ENCODE measurements around the gene ACE.

The ACE gene

GRCh38 chr17:63512896-63513644 is 36.2 kb downstream of the ACE start:
- Histone ChIP-seq H3K27ac (ENCODE audit: low read depth, low read length) (no peak overlapping the region), H3K4me1 (ENCODE audit: control insufficient read depth in 1 of 2, insufficient read depth in 2 of 2, low read length in 2 of 2) (peaks cover 2 to 14% of the 10 kb centered on the region in 2 donors), H3K36me3 (ENCODE audit: control insufficient read depth in 1 of 2, insufficient read depth in 2 of 2, low read length in 2 of 2) (no peaks in the 10 kb centered on the region), H3K27me3 (ENCODE audit: control insufficient read depth in 1 of 2, insufficient read depth in 2 of 2, low read length in 2 of 2) (no peaks in the 10 kb centered on the region), H3K9ac (ENCODE audit: low read depth in 1 of 2, low read length in 2 of 2) (no peak overlapping the region), H3K9me3 (ENCODE audit: control insufficient read depth in 1 of 2, low read length in 2 of 2) (no peaks in the 10 kb centered on the region), H3K4me3 (ENCODE audit: low read depth in 1 of 2, low read length in 2 of 2) (no peak overlapping the region)

DNA sequence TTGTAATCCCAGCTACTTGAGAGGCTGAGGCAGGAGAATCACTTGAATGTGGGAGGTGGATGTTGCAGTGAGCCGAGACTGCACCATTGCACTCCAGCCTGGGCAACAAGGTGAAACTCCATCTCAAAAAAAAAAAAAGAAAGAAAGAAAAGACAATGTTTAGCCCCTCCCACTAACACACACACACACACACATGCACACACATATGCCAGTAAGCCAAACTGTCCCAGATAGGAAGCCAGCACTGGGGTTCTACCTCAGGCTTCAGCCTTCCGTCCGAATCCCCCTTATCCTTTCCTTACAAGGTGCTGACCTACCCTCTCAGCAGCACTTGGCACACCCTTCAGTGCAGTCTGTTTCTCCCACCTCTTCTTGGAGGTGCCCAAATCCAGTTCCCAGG is 37.6 kb downstream of the ACE start:
- H3K27ac ChIP-seq (ENCODE audit: low read depth, low read length): no peak overlapping the region
- no peaks in the 10 kb centered on the region for H3K27me3 ChIP-seq (ENCODE audit: control insufficient read depth in 1 of 2, insufficient read depth in 2 of 2, low read length in 2 of 2)
- H3K36me3 ChIP-seq (ENCODE audit: control insufficient read depth in 1 of 2, insufficient read depth in 2 of 2, low read length in 2 of 2): no peaks in the 10 kb centered on the region
- H3K4me3 ChIP-seq (ENCODE audit: low read depth in 1 of 2, low read length in 2 of 2): no peak overlapping the region
- H3K4me1 ChIP-seq (ENCODE audit: control insufficient read depth in 1 of 2, insufficient read depth in 2 of 2, low read length in 2 of 2): peaks cover 13 to 17% of the 10 kb centered on the region in 2 donors
- H3K9me3 ChIP-seq (ENCODE audit: control insufficient read depth in 1 of 2, low read length in 2 of 2): no peaks in the 10 kb centered on the region
- no peak overlapping the region for H3K9ac ChIP-seq (ENCODE audit: low read depth in 1 of 2, low read length in 2 of 2)

DNA sequence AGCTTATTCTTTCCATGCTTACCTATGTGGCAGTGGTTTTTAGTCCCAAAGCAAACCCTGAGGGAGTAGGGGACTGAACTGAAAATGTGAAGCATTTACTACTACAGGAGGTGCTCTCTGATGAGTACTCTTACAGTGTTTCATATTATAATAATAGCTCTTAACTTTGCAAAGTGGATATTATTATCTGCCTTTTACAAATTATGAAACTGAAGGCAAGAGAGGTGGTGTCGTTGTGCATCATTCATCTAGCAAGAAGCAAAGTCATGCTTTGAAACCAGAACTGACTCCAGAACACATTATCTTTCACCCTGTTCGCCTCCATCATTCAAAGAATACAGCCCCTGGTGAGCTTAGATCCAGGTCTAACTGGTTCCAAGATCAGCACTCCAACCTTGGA is 38.1 kb downstream of the ACE start:
- no peak overlapping the region for H3K27ac ChIP-seq (ENCODE audit: low read depth, low read length)
- H3K27me3 ChIP-seq (ENCODE audit: control insufficient read depth in 1 of 2, insufficient read depth in 2 of 2, low read length in 2 of 2): no peaks in the 10 kb centered on the region
- H3K4me3 ChIP-seq (ENCODE audit: low read depth in 1 of 2, low read length in 2 of 2): no peak overlapping the region
- no peaks in the 10 kb centered on the region for H3K9me3 ChIP-seq (ENCODE audit: control insufficient read depth in 1 of 2, low read length in 2 of 2)
- H3K4me1 ChIP-seq (ENCODE audit: control insufficient read depth in 1 of 2, insufficient read depth in 2 of 2, low read length in 2 of 2): peaks cover 18 to 22% of the 10 kb centered on the region in 2 donors
- no peaks in the 10 kb centered on the region for H3K36me3 ChIP-seq (ENCODE audit: control insufficient read depth in 1 of 2, insufficient read depth in 2 of 2, low read length in 2 of 2)
- no peak overlapping the region for H3K9ac ChIP-seq (ENCODE audit: low read depth in 1 of 2, low read length in 2 of 2)

- Histone ChIP-seq H3K27ac (ENCODE audit: low read depth, low read length) (no peak overlapping the region), H3K9me3 (ENCODE audit: control insufficient read depth in 1 of 2, low read length in 2 of 2) (no peaks in the 10 kb centered on the region), H3K36me3 (ENCODE audit: control insufficient read depth in 1 of 2, insufficient read depth in 2 of 2, low read length in 2 of 2) (no peaks in the 10 kb centered on the region), H3K27me3 (ENCODE audit: control insufficient read depth in 1 of 2, insufficient read depth in 2 of 2, low read length in 2 of 2) (no peaks in the 10 kb centered on the region), H3K4me3 (ENCODE audit: low read depth in 1 of 2, low read length in 2 of 2) (no peak overlapping the region), H3K4me1 (ENCODE audit: control insufficient read depth in 1 of 2, insufficient read depth in 2 of 2, low read length in 2 of 2) (peaks cover 22 to 26% of the 10 kb centered on the region in 2 donors), H3K9ac (ENCODE audit: low read depth in 1 of 2, low read length in 2 of 2) (no peak overlapping the region)
Observed at GRCh38 chr17:63515426-63515825, 38.6 kb downstream of the ACE start.

- Histone ChIP-seq H3K9ac (ENCODE audit: low read depth in 1 of 2, low read length in 2 of 2) (no peak overlapping the region), H3K4me1 (ENCODE audit: control insufficient read depth in 1 of 2, insufficient read depth in 2 of 2, low read length in 2 of 2) (peaks cover 33 to 39% of the 10 kb centered on the region in 2 donors), H3K27ac (ENCODE audit: low read depth, low read length) (no peak overlapping the region), H3K27me3 (ENCODE audit: control insufficient read depth in 1 of 2, insufficient read depth in 2 of 2, low read length in 2 of 2) (no peaks in the 10 kb centered on the region), H3K4me3 (ENCODE audit: low read depth in 1 of 2, low read length in 2 of 2) (no peak overlapping the region), H3K9me3 (ENCODE audit: control insufficient read depth in 1 of 2, low read length in 2 of 2) (no peaks in the 10 kb centered on the region), H3K36me3 (ENCODE audit: control insufficient read depth in 1 of 2, insufficient read depth in 2 of 2, low read length in 2 of 2) (no peaks in the 10 kb centered on the region)
Observed at GRCh38 chr17:63516910-63517824, 40.3 kb downstream of the ACE start.

DNA sequence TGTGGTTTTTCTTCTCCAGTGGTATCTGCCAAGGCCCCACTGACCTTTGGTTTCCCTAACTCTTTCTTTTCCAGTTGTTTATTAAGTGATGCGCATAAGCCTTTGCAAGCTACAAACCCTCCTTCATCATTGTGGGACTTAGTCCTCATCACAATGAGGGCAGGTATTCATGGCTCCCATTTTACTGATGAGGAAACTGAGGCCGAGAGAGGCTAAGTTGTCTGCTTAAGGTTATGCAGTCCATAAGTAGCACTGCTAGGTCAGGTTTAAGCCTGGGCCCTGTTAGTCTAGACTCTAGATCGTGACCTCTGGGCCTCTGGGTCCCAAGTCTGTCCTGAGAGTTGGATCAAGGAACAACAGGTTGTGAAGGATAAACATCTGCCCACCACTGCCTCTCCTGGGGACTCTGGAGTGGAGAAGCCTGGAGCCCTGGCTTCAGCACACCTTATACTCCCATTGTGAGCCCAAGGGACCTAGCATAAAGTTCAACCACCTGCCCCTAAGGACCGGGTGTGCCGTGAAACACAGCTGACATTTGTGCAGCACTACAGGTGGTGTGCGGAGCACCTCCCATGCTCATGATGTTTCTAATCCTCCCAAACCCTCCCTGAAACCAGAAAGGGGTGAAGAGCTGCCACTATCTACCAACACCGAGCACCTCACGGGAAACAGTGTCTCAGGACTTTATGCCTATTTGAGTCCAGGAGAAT is 41.1 kb downstream of the ACE start:
- Histone ChIP-seq H3K9me3 (ENCODE audit: control insufficient read depth in 1 of 2, low read length in 2 of 2) (no peaks in the 10 kb centered on the region), H3K36me3 (ENCODE audit: control insufficient read depth in 1 of 2, insufficient read depth in 2 of 2, low read length in 2 of 2) (no peaks in the 10 kb centered on the region), H3K27me3 (ENCODE audit: control insufficient read depth in 1 of 2, insufficient read depth in 2 of 2, low read length in 2 of 2) (no peaks in the 10 kb centered on the region), H3K27ac (ENCODE audit: low read depth, low read length) (no peak overlapping the region), H3K9ac (ENCODE audit: low read depth in 1 of 2, low read length in 2 of 2) (no peak overlapping the region), H3K4me3 (ENCODE audit: low read depth in 1 of 2, low read length in 2 of 2) (no peak overlapping the region), H3K4me1 (ENCODE audit: control insufficient read depth in 1 of 2, insufficient read depth in 2 of 2, low read length in 2 of 2) (peaks cover 34 to 35% of the 10 kb centered on the region in 2 donors)

DNA sequence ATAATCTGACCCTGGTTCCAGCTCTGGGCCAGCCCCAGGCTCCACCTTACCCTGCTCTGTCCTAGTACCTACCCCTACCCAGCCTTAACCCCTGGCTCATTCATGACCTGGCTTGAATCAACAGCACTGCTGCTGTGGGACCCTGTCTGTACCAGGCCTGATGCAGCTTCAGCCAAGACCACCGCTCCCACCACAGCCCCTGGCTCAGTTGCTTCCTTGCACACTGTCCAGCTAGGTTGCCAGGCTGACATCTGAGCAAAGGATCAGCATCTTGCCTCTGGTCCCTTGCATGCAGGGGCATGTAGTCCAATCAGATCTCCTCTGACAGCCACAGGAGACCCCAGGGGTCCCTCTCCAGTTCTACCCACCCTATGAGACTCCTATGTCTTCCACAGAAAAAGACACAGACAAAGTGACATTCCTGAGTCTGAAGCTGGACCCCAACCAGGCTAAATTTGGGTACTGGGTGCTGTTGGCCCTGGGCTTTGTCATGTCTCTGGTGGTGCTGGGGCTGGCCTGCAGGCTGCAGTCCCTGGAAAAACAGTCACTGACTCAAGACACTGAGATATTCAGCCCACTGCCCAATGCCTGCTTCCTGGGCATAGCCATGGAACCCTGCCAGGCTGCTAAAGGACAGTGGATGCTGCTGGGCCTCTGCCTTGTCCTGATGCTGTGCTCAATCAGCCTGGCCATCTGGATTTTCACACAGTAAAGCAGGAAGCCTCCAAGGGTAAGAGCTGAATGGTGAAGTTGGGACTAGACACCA is 42.4 kb downstream of the ACE start:
- no peaks in the 10 kb centered on the region for H3K9me3 ChIP-seq (ENCODE audit: control insufficient read depth in 1 of 2, low read length in 2 of 2)
- H3K36me3 ChIP-seq (ENCODE audit: control insufficient read depth in 1 of 2, insufficient read depth in 2 of 2, low read length in 2 of 2): no peaks in the 10 kb centered on the region
- H3K4me3 ChIP-seq (ENCODE audit: low read depth in 1 of 2, low read length in 2 of 2): no peak overlapping the region
- no peak overlapping the region for H3K9ac ChIP-seq (ENCODE audit: low read depth in 1 of 2, low read length in 2 of 2)
- H3K27ac ChIP-seq (ENCODE audit: low read depth, low read length): no peak overlapping the region
- peaks cover 35 to 40% of the 10 kb centered on the region in 2 donors for H3K4me1 ChIP-seq (ENCODE audit: control insufficient read depth in 1 of 2, insufficient read depth in 2 of 2, low read length in 2 of 2)
- peaks cover 0 to 2% of the 10 kb centered on the region in 2 donors for H3K27me3 ChIP-seq (ENCODE audit: control insufficient read depth in 1 of 2, insufficient read depth in 2 of 2, low read length in 2 of 2)

DNA sequence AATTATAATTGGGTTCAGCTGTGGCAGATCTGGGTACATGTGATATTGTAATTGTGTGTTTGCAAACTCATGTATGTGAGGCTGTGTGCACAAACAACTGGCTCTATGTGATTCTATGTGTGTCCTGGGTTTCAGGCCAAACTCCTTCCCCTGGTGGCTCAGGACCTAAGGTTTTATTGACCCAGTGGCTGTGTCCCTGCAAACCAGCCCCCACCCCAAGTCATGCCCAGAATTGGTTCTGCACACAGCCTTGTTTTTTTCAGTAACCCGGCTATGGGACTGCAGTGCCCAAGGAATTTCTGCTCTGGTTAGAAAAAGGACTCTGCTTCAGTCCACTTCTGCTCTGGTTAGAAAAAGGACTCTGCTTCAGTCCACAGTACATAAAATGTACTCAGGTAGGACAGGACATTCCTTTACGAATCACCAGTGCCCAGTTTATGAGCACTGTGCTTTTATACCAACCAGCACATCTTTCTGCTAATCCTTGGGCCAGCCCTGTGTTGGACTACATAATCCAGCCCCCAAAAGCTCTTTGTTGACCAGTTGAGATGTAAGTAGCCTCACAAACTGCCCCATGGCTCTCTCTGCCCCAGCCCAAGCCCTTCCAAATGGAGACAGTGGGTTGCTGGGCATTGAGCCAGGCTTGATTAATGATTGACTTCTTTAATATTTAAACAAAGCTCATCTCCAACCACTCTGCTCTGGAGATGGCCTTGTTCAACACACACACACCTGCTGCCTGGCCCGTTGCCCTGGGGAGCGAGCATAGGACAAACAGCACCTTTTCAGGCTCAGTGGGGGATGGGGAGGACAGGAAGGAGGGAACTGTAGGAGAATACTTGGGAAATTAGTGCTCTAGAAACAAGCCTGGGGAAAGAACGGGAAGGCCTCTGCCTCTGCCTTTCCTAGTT is 43.4 kb downstream of the ACE start:
- peaks cover 35 to 40% of the 10 kb centered on the region in 2 donors for H3K4me1 ChIP-seq (ENCODE audit: control insufficient read depth in 1 of 2, insufficient read depth in 2 of 2, low read length in 2 of 2)

More for the DNA sequence above, 43.4 kb downstream of the ACE start:
- no peaks in the 10 kb centered on the region for H3K9me3 ChIP-seq (ENCODE audit: control insufficient read depth in 1 of 2, low read length in 2 of 2)
- H3K9ac ChIP-seq (ENCODE audit: low read depth in 1 of 2, low read length in 2 of 2): no peak overlapping the region
- H3K4me3 ChIP-seq (ENCODE audit: low read depth in 1 of 2, low read length in 2 of 2): peak overlapping the region in 1 of 2 donors; percentile 21
- no peaks in the 10 kb centered on the region for H3K36me3 ChIP-seq (ENCODE audit: control insufficient read depth in 1 of 2, insufficient read depth in 2 of 2, low read length in 2 of 2)
- peak overlapping the region; percentile 30 for H3K27ac ChIP-seq (ENCODE audit: low read depth, low read length)
- H3K27me3 ChIP-seq (ENCODE audit: control insufficient read depth in 1 of 2, insufficient read depth in 2 of 2, low read length in 2 of 2): peaks cover 3 to 6% of the 10 kb centered on the region in 2 donors

All from duodenal mucosa (tissue), 2 donors.